Activated naive CD8-positive, alpha-beta T cell treated with anti-CD3 and anti-CD28 coated beads, Interleukin-2, amount 50 U/mL, for 16 hours (primary cell): Measurements from ENCODE around the gene TSHZ2.

Experiments used
- DNase-seq: peaks from one replicate; pipeline ENCODE4 v3.0.0-alpha.2; 2020; ENCODE audit warnings: low read depth, low spot score

Gene TSHZ2

GRCh38 chr20:52972190-52972937 is at the start of gene TSHZ2:
Gene TSHZ2, plus strand, starts transcription at chr20:52972358. Its CDS starts 936 bp downstream, at chr20:52973294.
- DNase-seq: no peak

- no peak for DNase-seq
These were observed 49.7 kb upstream of the TSHZ2 start for GRCh38 chr20:52922436-52922835.

- DNase-seq: no peak
These were observed 48.8 kb upstream of the TSHZ2 start for GRCh38 chr20:52923123-52923937.

GRCh38 chr20:52924411-52925271 is 47.5 kb upstream of the TSHZ2 start:
- no peak for DNase-seq

- no peak for DNase-seq
These were observed 45.7 kb upstream of the TSHZ2 start for GRCh38 chr20:52926505-52926904.

GRCh38 chr20:52933867-52934266 is 38.3 kb upstream of the TSHZ2 start:
- no peak for DNase-seq

- no peak for DNase-seq
These were observed 35.5 kb upstream of the TSHZ2 start for GRCh38 chr20:52936351-52937340.

GRCh38 chr20:52937591-52938100 is 34.5 kb upstream of the TSHZ2 start:
- no peak for DNase-seq

- no peak for DNase-seq
These were observed 33.0 kb upstream of the TSHZ2 start for GRCh38 chr20:52939141-52939540.

GRCh38 chr20:52941808-52942207 is 30.4 kb upstream of the TSHZ2 start:
- DNase-seq: no peak

- DNase-seq: no peak
These were observed 28.8 kb upstream of the TSHZ2 start for GRCh38 chr20:52943185-52943841.

- no peak for DNase-seq
These were observed 26.9 kb upstream of the TSHZ2 start for GRCh38 chr20:52945268-52945667.

- DNase-seq: no peak
These were observed 26.2 kb upstream of the TSHZ2 start for GRCh38 chr20:52945862-52946522.

GRCh38 chr20:52948491-52948890 is 23.7 kb upstream of the TSHZ2 start:
- no peak for DNase-seq

GRCh38 chr20:52953020-52953419 is 19.1 kb upstream of the TSHZ2 start:
- no peak for DNase-seq

GRCh38 chr20:52954849-52955248 is 17.3 kb upstream of the TSHZ2 start:
- no peak for DNase-seq

- no peak for DNase-seq
These were observed 13.9 kb upstream of the TSHZ2 start for GRCh38 chr20:52958211-52958610.

- DNase-seq: no peak
These were observed 13.0 kb upstream of the TSHZ2 start for GRCh38 chr20:52959125-52959524.

GRCh38 chr20:52962183-52962582 is 10.0 kb upstream of the TSHZ2 start:
- no peak for DNase-seq
